Measurements from ENCODE around the gene XYLT1. TPM values are rescaled to one million over a fixed set of nuclear protein-coding genes. Genes with fewer than 3 reads are reported as not detected.

Gene XYLT1
- total and polyA plus RNA-seq, 2 of the 4 experiments (the other 2 are of a cell fraction), result 9.0 to 12.7 TPM

- Histone ChIP-seq H3K4me2 (ENCODE audit: low read depth, low read length) (no peak overlapping the region), H3K27ac (ENCODE audit: insufficient read depth, low read length) (peak overlapping the region; percentile 17; the same call in 1 of the 2 replicates)
- CTCF ChIA-PET, result no interaction called here
Measured at GRCh38 chr16:17511340-17511739, 40.6 kb upstream of the XYLT1 start.

More at GRCh38 chr16:17511340-17511739, 40.6 kb upstream of the XYLT1 start:
- Histone ChIP-seq H3K9me1 (ENCODE audit: insufficient read depth, low read length) (peaks cover 13% of the 10 kb centered on the region), H3K23ac (ENCODE audit: low read depth, low read length) (no peak overlapping the region), H3K9ac (ENCODE audit: low read depth, low read length) (no peak overlapping the region), H2AK5ac (ENCODE audit: low read depth, low read length) (peak overlapping the region; percentile 74), H4K8ac (ENCODE audit: low read depth in 2 of 2, low read length in 2 of 2) (peak overlapping the region in 1 of 2 experiments; percentile 67; a peak in 1 of 4 replicates), H3K9me3 (ENCODE audit: control insufficient read depth, insufficient read depth, low read length) (0 out of 2 replicates have a peak, but pooled peaks cover 2% of the 10 kb centered on the region), H3K36me3 (ENCODE audit: control insufficient read depth, insufficient read depth, low read length) (no peaks in the 10 kb centered on the region), H3K18ac (ENCODE audit: low read depth, low read length) (peak overlapping the region; percentile 14; the same call in 1 of the 2 replicates), H2BK5ac (ENCODE audit: low read depth, low read length, poor library complexity, severe bottlenecking) (peak overlapping the region; percentile 7), H3K27me3 (ENCODE audit: control insufficient read depth, insufficient read depth, low read length) (no peaks in the 10 kb centered on the region), H4K20me1 (ENCODE audit: insufficient read depth, low read length) (no peaks in the 10 kb centered on the region), H4K5ac (ENCODE audit: low read depth, low read length) (no peak overlapping the region), H2BK15ac (ENCODE audit: low read depth, low read length) (no peak overlapping the region), H2AFZ (replicated peaks; ENCODE audit: low read length, poor library complexity) (no peak overlapping the region), H3K56ac (ENCODE audit: extremely low read depth, insufficient read depth, low read length) (no peak overlapping the region), H3K4me1 (ENCODE audit: control insufficient read depth, insufficient read depth, low read length) (peaks cover 23% of the 10 kb centered on the region), H3K4ac (ENCODE audit: low read depth, low read length) (peak overlapping the region; percentile 68; the same call in 1 of the 2 replicates), H3K14ac (replicated peaks; ENCODE audit: low read depth, low read length) (peak overlapping the region; percentile 83), H2BK120ac (ENCODE audit: low read depth, low read length) (peak overlapping the region; percentile 80), H4K91ac (ENCODE audit: insufficient read depth, low read depth, low read length) (no peak overlapping the region), H3K79me1 (ENCODE audit: low read depth in 1 of 2, low read length in 2 of 2) (no peaks in the 10 kb centered on the region), H2BK20ac (ENCODE audit: low read depth, low read length) (peak overlapping the region; percentile 30; the same call in 1 of the 2 replicates), H3K4me3 (ENCODE audit: insufficient read depth, low read depth, low read length) (no peak overlapping the region), H2AK9ac (replicated peaks; ENCODE audit: low read depth, low read length, poor library complexity) (no peak overlapping the region)
- in situ Hi-C loops (cut with MboI; ENCODE audit: low sequenced_read_pairs), result no loop called here
- DNase-seq (peak; percentile 81), ATAC-seq (ENCODE audit: low read depth) (peak; percentile 14; the same call in 1 of the 2 replicates)
- intact Hi-C loops (cut with micrococcal nuclease), result no loop called here
- BruUV-seq (replicated peaks), result no TSS peak
- POLR2A ChIA-PET (ENCODE audit: unreplicated experiment), result no interaction called here
- TF ChIP-seq CEBPB (IDR thresholded peaks at IDR 0.05; ENCODE audit: low read depth, low read length) (peak; percentile 24; the same call in 1 of the 2 replicates), CHD1 (IDR thresholded peaks at IDR 0.05; ENCODE audit: low read depth, low read length) (no peak), ELK1 (IDR thresholded peaks at IDR 0.05; ENCODE audit: borderline replicate concordance, low read depth, low read length) (no peak)
- dilution Hi-C loops (cut with HindIII; ENCODE audit: low sequenced_read_pairs, unreplicated experiment), result no loop called here
